Astrocyte (in vitro differentiated cells and primary cell): ENCODE results near the gene GNAI3. TPM values are rescaled to one million over a fixed set of nuclear protein-coding genes. Genes with fewer than 3 reads are reported as not detected.

Source experiments
- DNase-seq: peaks from one replicate; pipeline ENCODE4 v3.0.0-alpha.2; 2010; ENCODE audit warnings: low read depth
- FAIRE-seq: peaks from 2 replicates; lab custom pipeline; 2011; peaks lifted over from hg19 to GRCh38; lab: Jason Lieb, UNC
- H2AFZ ChIP-seq: 2 replicates; pipeline ENCODE4 v1.6.0; 2012; ENCODE audit warnings: low read depth, low read length, inconsistent platforms
- H3K27ac ChIP-seq: 2 replicates; pipeline ENCODE4 v1.5.1; 2011; ENCODE audit warnings: low read depth, low read length, inconsistent platforms
- H3K27me3 ChIP-seq: 2 replicates; pipeline ENCODE4 v1.6.0; 2011; ENCODE audit warnings: low read length, inconsistent platforms; ENCODE audit not compliant: insufficient read depth
- H3K36me3 ChIP-seq: 2 replicates; pipeline ENCODE4 v1.5.1; 2011; ENCODE audit warnings: low read length, inconsistent platforms; ENCODE audit not compliant: insufficient read depth
- H3K4me1 ChIP-seq: 2 replicates; pipeline ENCODE4 v1.5.1; 2011; ENCODE audit warnings: low read length, inconsistent platforms; ENCODE audit not compliant: insufficient read depth
- H3K4me2 ChIP-seq: 2 replicates; pipeline ENCODE4 v1.6.0; 2012; ENCODE audit warnings: low read length, inconsistent platforms
- H3K4me3 ChIP-seq: 2 replicates; pipeline ENCODE4 v1.5.1; 2011; ENCODE audit warnings: low read depth, mild to moderate bottlenecking, low read length, inconsistent platforms; ENCODE audit not compliant: insufficient read depth
- H3K79me2 ChIP-seq: 2 replicates; pipeline ENCODE4 v1.6.0; 2012; ENCODE audit warnings: mild to moderate bottlenecking, low read length, inconsistent platforms; ENCODE audit not compliant: insufficient read depth
- H3K9ac ChIP-seq: 2 replicates; pipeline ENCODE4 v1.6.0; 2012; ENCODE audit warnings: mild to moderate bottlenecking, low read length, inconsistent platforms
- H3K9me3 ChIP-seq: 2 replicates; pipeline ENCODE4 v1.5.1; 2012; ENCODE audit warnings: low read depth, mild to moderate bottlenecking, low read length, inconsistent platforms; ENCODE audit not compliant: insufficient read depth
- H4K20me1 ChIP-seq: 2 replicates; pipeline ENCODE4 v1.6.0; 2012; ENCODE audit warnings: low read length, inconsistent platforms; ENCODE audit not compliant: insufficient read depth
- H3K27ac Mint-ChIP-seq: one replicate; pipeline ENCODE4 v1.8.0; 2021; ENCODE audit warnings: mild to moderate bottlenecking, mixed read lengths; ENCODE audit not compliant: unreplicated experiment
- H3K27me3 Mint-ChIP-seq: one replicate; pipeline ENCODE4 v1.8.0; 2021; ENCODE audit warnings: low read depth, mixed read lengths; ENCODE audit not compliant: unreplicated experiment
- H3K36me3 Mint-ChIP-seq: one replicate; pipeline ENCODE4 v1.8.0; 2021; ENCODE audit warnings: low read depth, mixed read lengths; ENCODE audit not compliant: unreplicated experiment
- H3K4me1 Mint-ChIP-seq: one replicate; pipeline ENCODE4 v1.8.0; 2021; ENCODE audit warnings: low read depth, mixed read lengths; ENCODE audit not compliant: unreplicated experiment
- H3K4me3 Mint-ChIP-seq: one replicate; pipeline ENCODE4 v1.8.0; 2021; ENCODE audit warnings: mild to moderate bottlenecking, moderate library complexity, mixed read lengths; ENCODE audit not compliant: unreplicated experiment
- H3K9me3 Mint-ChIP-seq: one replicate; pipeline ENCODE4 v1.8.0; 2021; ENCODE audit warnings: mild to moderate bottlenecking, mixed read lengths; ENCODE audit not compliant: unreplicated experiment
- EZH2 ChIP-seq: IDR thresholded peaks from 2 replicates; pipeline ENCODE4 v1.6.1; 2012; ENCODE audit warnings: mild to moderate bottlenecking, low read length, inconsistent platforms; ENCODE audit not compliant: insufficient read depth
- total RNA-seq: library from RNA; stranded (reverse); gene quantifications from 2 replicates; pipeline ENCODE4 v1.2.1, GENCODE V29; 2021
- TF ChIP-seq, protein P1 (sequence below): IDR thresholded peaks from 2 replicates; pipeline ENCODE4 v1.5.1; 2011; ENCODE audit warnings: low read depth, mild to moderate bottlenecking, inconsistent platforms, low read length, moderate library complexity; ENCODE audit not compliant: insufficient read depth

Gene GNAI3
- total RNA-seq, 1 donor from 2014 or later: 16.1 TPM

GRCh38 chr1:109641078-109641740 lies 92.8 kb downstream of the GNAI3 start:
- Mint-ChIP-seq H3K4me3 (no peak overlapping the region), H3K36me3 (no peaks in the 10 kb centered on the region), H3K4me1 (peaks cover 5% of the 10 kb centered on the region), H3K27ac (no peak overlapping the region), H3K9me3 (no peaks in the 10 kb centered on the region), H3K27me3 (peaks cover 17% of the 10 kb centered on the region)
- H3K4me3 ChIP-seq: no peak overlapping the region
- H3K79me2 ChIP-seq: no peaks in the 10 kb centered on the region
- H3K4me1 ChIP-seq: peaks cover 8% of the 10 kb centered on the region
- FAIRE-seq: no peak
- no peak overlapping the region for H2AFZ ChIP-seq
- H3K9me3 ChIP-seq: no peaks in the 10 kb centered on the region
- H3K27ac ChIP-seq: no peak overlapping the region
- no peaks in the 10 kb centered on the region for H3K36me3 ChIP-seq
- no peak overlapping the region for H3K9ac ChIP-seq
- H4K20me1 ChIP-seq: no peaks in the 10 kb centered on the region
- DNase-seq: no peak
- H3K4me2 ChIP-seq: no peak overlapping the region
- no peak for TF ChIP-seq EZH2
- TF ChIP-seq, protein P1, sequence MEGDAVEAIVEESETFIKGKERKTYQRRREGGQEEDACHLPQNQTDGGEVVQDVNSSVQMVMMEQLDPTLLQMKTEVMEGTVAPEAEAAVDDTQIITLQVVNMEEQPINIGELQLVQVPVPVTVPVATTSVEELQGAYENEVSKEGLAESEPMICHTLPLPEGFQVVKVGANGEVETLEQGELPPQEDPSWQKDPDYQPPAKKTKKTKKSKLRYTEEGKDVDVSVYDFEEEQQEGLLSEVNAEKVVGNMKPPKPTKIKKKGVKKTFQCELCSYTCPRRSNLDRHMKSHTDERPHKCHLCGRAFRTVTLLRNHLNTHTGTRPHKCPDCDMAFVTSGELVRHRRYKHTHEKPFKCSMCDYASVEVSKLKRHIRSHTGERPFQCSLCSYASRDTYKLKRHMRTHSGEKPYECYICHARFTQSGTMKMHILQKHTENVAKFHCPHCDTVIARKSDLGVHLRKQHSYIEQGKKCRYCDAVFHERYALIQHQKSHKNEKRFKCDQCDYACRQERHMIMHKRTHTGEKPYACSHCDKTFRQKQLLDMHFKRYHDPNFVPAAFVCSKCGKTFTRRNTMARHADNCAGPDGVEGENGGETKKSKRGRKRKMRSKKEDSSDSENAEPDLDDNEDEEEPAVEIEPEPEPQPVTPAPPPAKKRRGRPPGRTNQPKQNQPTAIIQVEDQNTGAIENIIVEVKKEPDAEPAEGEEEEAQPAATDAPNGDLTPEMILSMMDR: no peak
- H3K27me3 ChIP-seq: no peaks in the 10 kb centered on the region

DNA sequence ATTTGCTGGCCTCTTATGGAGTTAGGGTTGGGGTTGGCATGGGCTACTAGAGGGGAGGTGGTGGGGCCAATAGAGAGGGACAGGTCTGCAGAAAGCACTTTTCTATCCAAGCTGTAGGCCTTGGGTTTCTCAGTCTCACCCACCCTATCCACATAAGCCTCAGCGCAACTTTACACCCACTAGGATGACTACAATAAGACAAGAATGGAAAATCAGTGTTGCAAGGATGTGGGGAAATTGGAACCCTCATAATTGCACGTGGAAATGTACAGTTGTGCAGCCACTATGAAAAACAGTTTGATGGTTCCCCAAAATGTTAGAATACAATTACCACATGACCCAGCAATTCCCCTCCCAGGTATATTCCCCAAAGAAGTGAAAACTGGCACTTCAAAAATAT lies 93.4 kb downstream of the GNAI3 start:
- H3K4me1 ChIP-seq: peaks cover 7% of the 10 kb centered on the region

DNA sequence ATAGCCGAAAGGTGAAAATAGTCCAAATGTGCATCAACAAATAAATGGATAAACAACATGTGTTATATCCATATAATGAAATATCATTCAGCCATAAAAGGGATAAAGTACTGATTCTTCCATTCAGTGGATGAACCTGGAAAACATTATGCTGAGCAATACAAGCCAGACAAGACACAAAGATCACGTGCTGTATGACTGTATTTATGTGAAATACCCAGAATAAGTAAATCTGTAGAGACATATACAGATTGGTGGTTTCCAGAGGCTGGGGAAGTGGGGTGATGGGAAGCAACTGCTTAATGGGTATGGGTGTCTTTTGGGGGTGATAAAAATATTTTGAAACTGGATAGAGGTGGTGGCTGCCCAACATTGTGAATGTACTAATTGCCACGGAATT lies 94.2 kb downstream of the GNAI3 start:
- no peak overlapping the region for H3K4me3 Mint-ChIP-seq
- H3K27ac ChIP-seq: no peak overlapping the region
- H3K36me3 ChIP-seq: no peaks in the 10 kb centered on the region
- peaks cover 17% of the 10 kb centered on the region for H3K27me3 Mint-ChIP-seq
- DNase-seq (no peak), FAIRE-seq (no peak)
- no peak for TF ChIP-seq EZH2
- TF ChIP-seq, protein P1: no peak
- H3K9me3 Mint-ChIP-seq: no peaks in the 10 kb centered on the region
- no peak overlapping the region for H2AFZ ChIP-seq
- no peak overlapping the region for H3K4me3 ChIP-seq
- peaks cover 7% of the 10 kb centered on the region for H3K4me1 ChIP-seq
- no peak overlapping the region for H3K27ac Mint-ChIP-seq
- H4K20me1 ChIP-seq: no peaks in the 10 kb centered on the region
- no peak overlapping the region for H3K9ac ChIP-seq
- no peaks in the 10 kb centered on the region for H3K36me3 Mint-ChIP-seq
- no peaks in the 10 kb centered on the region for H3K4me1 Mint-ChIP-seq
- H3K4me2 ChIP-seq: no peak overlapping the region
- H3K27me3 ChIP-seq: no peaks in the 10 kb centered on the region
- H3K79me2 ChIP-seq: no peaks in the 10 kb centered on the region
- no peaks in the 10 kb centered on the region for H3K9me3 ChIP-seq

More for the DNA sequence above, 93.4 kb downstream of the GNAI3 start:
- no peak for DNase-seq
- Histone ChIP-seq H4K20me1 (no peaks in the 10 kb centered on the region), H3K36me3 (no peaks in the 10 kb centered on the region), H3K4me3 (no peak overlapping the region), H3K27me3 (no peaks in the 10 kb centered on the region), H3K9ac (no peak overlapping the region), H3K79me2 (no peaks in the 10 kb centered on the region), H3K9me3 (no peaks in the 10 kb centered on the region), H2AFZ (no peak overlapping the region), H3K27ac (no peak overlapping the region), H3K4me2 (no peak overlapping the region)
- no peaks in the 10 kb centered on the region for H3K36me3 Mint-ChIP-seq
- H3K4me3 Mint-ChIP-seq: no peak overlapping the region
- H3K27ac Mint-ChIP-seq: no peak overlapping the region
- no peak for FAIRE-seq
- no peaks in the 10 kb centered on the region for H3K9me3 Mint-ChIP-seq
- H3K27me3 Mint-ChIP-seq: peaks cover 17% of the 10 kb centered on the region
- no peaks in the 10 kb centered on the region for H3K4me1 Mint-ChIP-seq
- TF ChIP-seq EZH2: no peak
- TF ChIP-seq, protein P1: no peak
